ENCODE results near the gene CFTR. TPM values are rescaled to one million over a fixed set of nuclear protein-coding genes. Genes with fewer than 3 reads are reported as not detected.
"Not testable (repeated sequence)": the region's sequence is repeated elsewhere in the genome, so short reads cannot be mapped to it uniquely, and the experiment has no call there.

CFTR gene
- total RNA-seq, 4 donors from 2014 or later: 3.4 to 13.5 (median 7.1) TPM

DNA sequence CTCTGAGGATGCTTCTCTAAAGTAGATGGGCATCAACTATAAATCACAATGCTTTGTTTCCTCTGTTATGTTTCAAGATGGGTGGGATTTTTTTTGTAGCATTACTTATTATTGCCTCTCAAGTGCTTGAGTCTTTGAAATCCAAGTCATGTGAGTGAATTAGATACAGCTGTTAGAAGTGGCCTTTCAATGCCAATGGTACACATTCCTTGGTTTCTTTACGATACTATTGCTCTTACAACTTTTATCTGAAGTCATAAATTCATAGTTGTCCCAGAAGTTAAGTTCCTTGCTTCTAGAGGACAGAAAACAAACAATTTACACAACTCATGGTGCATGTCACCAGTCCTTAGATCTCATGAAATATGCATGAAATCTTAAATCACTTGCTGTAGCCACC is 15.5 kb downstream of the CFTR start:
- TF ChIP-seq POLR2A (IDR thresholded peaks at IDR 0.05) (no peak), CTCF (IDR thresholded peaks at IDR 0.05) (no peak), POLR2AphosphoS5 (IDR thresholded peaks at IDR 0.05) (no peak), EP300 (IDR thresholded peaks at IDR 0.05) (no peak)
- no peaks in the 10 kb centered on the region for H3K9me3 ChIP-seq
- H3K27ac ChIP-seq: no peak overlapping the region
- no peak for DNase-seq (ENCODE audit: low spot score in 2 of 2)
- WGBS: 61% methylated on average over 1 of the region's 1 CpG
- no peaks in the 10 kb centered on the region for H3K36me3 ChIP-seq
- H3K4me1 ChIP-seq: no peaks in the 10 kb centered on the region
- no peak overlapping the region for H3K4me3 ChIP-seq
- H3K27me3 ChIP-seq: no peaks in the 10 kb centered on the region

DNA sequence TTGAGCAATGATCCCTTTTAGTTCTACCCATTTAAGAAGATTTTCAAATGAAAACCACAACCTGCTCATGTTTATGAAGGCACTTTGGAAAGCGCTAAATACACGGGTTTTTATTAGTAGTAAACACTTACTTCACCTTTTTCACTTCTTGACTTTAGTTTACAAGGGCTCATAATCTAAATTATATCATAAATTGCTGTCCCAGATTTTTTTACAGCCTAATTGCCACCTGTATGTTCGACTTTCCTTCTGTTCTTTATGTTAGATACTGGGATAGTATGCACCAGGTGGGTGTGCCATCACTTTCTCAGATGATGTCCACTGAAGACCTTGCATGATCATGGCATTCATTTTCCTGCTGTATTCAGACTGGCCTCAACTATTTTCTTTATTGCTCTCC is 22.5 kb downstream of the CFTR start:
- 68% methylated on average over 3 of the region's 3 CpGs for WGBS
- Histone ChIP-seq H3K4me3 (no peak overlapping the region), H3K36me3 (no peaks in the 10 kb centered on the region), H3K4me1 (no peaks in the 10 kb centered on the region), H3K27ac (no peak overlapping the region), H3K27me3 (no peaks in the 10 kb centered on the region), H3K9me3 (no peaks in the 10 kb centered on the region)
- TF ChIP-seq CTCF (IDR thresholded peaks at IDR 0.05): no peak
- no peak for DNase-seq (ENCODE audit: low spot score in 2 of 2)

GRCh38 chr7:117505238-117505637 is 25.4 kb downstream of the CFTR start:
- no peaks in the 10 kb centered on the region for H3K4me1 ChIP-seq
- TF ChIP-seq EP300 (IDR thresholded peaks at IDR 0.05): no peak
- no peak for TF ChIP-seq CTCF (IDR thresholded peaks at IDR 0.05)
- no peak for TF ChIP-seq POLR2AphosphoS5 (IDR thresholded peaks at IDR 0.05)
- no peak for TF ChIP-seq POLR2A (IDR thresholded peaks at IDR 0.05)
- no peak overlapping the region for H3K27ac ChIP-seq
- H3K4me3 ChIP-seq: no peak overlapping the region
- no peak for DNase-seq (ENCODE audit: low spot score in 2 of 2)
- no peaks in the 10 kb centered on the region for H3K36me3 ChIP-seq
- H3K27me3 ChIP-seq: no peaks in the 10 kb centered on the region
- WGBS: 66% methylated on average over 3 of the region's 3 CpGs
- no peaks in the 10 kb centered on the region for H3K9me3 ChIP-seq

- TF ChIP-seq CTCF (IDR thresholded peaks at IDR 0.05): no peak
- no peak for TF ChIP-seq EP300 (IDR thresholded peaks at IDR 0.05)
- TF ChIP-seq POLR2AphosphoS5 (IDR thresholded peaks at IDR 0.05): no peak
- no peak for TF ChIP-seq POLR2A (IDR thresholded peaks at IDR 0.05)
- 80% methylated on average over 1 of the region's 1 CpG for WGBS
- no peaks in the 10 kb centered on the region for H3K27me3 ChIP-seq
- H3K4me1 ChIP-seq: no peaks in the 10 kb centered on the region
- DNase-seq (ENCODE audit: low spot score in 2 of 2): no peak
- H3K27ac ChIP-seq: no peak overlapping the region
- no peaks in the 10 kb centered on the region for H3K36me3 ChIP-seq
- no peak overlapping the region for H3K4me3 ChIP-seq
- no peaks in the 10 kb centered on the region for H3K9me3 ChIP-seq
These were observed 28.9 kb downstream of the CFTR start for GRCh38 chr7:117508676-117509075.

- not testable (repeated sequence) for H3K27me3 ChIP-seq; H3K4me3 ChIP-seq; DNase-seq (ENCODE audit: low spot score in 2 of 2); H3K4me1 ChIP-seq; H3K9me3 ChIP-seq; H3K36me3 ChIP-seq; H3K27ac ChIP-seq
- WGBS: 76% methylated on average over 1 of the region's 1 CpG
These were observed 37.4 kb downstream of the CFTR start for GRCh38 chr7:117517194-117517593.

DNA sequence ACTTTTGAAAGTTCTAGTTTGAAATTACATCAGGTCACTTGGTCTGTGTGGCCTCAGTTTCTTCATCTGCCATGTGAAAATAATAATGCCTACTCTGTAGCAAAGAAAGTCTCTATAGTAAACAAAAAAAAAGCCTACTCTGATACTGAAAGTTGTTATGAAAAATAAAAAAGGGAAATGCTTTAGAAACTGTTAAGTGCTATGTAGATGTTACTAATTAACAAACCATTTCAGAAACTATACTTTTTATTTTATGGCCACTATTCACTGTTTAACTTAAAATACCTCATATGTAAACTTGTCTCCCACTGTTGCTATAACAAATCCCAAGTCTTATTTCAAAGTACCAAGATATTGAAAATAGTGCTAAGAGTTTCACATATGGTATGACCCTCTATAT is 50.6 kb downstream of the CFTR start:
- Histone ChIP-seq H3K36me3 (no peaks in the 10 kb centered on the region), H3K4me1 (no peaks in the 10 kb centered on the region), H3K9me3 (no peaks in the 10 kb centered on the region), H3K27me3 (no peaks in the 10 kb centered on the region), H3K4me3 (no peak overlapping the region), H3K27ac (no peak overlapping the region)
- TF ChIP-seq POLR2A (IDR thresholded peaks at IDR 0.05) (no peak), CTCF (IDR thresholded peaks at IDR 0.05) (no peak), EP300 (IDR thresholded peaks at IDR 0.05) (no peak), POLR2AphosphoS5 (IDR thresholded peaks at IDR 0.05) (no peak)
- no peak for DNase-seq (ENCODE audit: low spot score in 2 of 2)
